ENCODE data around the gene MATK.
"Not testable (repeated sequence)": the region's sequence is repeated elsewhere in the genome, so short reads cannot be mapped to it uniquely, and the experiment has no call there.

MATK gene

GRCh38 chr19:3770136-3770999, 15.8 kb downstream of the MATK start:
- DNase-seq (ENCODE audit: low spot score): peak; percentile 67

- DNase-seq (ENCODE audit: low spot score): no peak
Observed at GRCh38 chr19:3769494-3769893, 16.7 kb downstream of the MATK start.

- no peak for DNase-seq (ENCODE audit: low spot score)
Observed at GRCh38 chr19:3768748-3769099, 17.5 kb downstream of the MATK start.

GRCh38 chr19:3768015-3768747, 18.0 kb downstream of the MATK start:
- no peak for DNase-seq (ENCODE audit: low spot score)

- no peak for DNase-seq (ENCODE audit: low spot score)
Observed at GRCh38 chr19:3767050-3767449, 19.1 kb downstream of the MATK start.

- no peak for DNase-seq (ENCODE audit: low spot score)
Observed at GRCh38 chr19:3766520-3766919, 19.7 kb downstream of the MATK start.

GRCh38 chr19:3765757-3766156, 20.4 kb downstream of the MATK start:
- DNase-seq (ENCODE audit: low spot score): not testable (repeated sequence)

- no peak for DNase-seq (ENCODE audit: low spot score)
Observed at GRCh38 chr19:3765121-3765520, 21.1 kb downstream of the MATK start.

- peak; percentile 98 for DNase-seq (ENCODE audit: low spot score)
Observed at GRCh38 chr19:3762501-3763459, 23.4 kb downstream of the MATK start, which contains the start of gene MRPL54. Gene MRPL54 (plus strand): TSS chr19:3762682. CDS start chr19:3762701, 19 bp downstream.

- no peak for DNase-seq (ENCODE audit: low spot score)
Observed at GRCh38 chr19:3762130-3762473, 24.1 kb downstream of the MATK start.

GRCh38 chr19:3761382-3762129, 24.6 kb downstream of the MATK start, which contains the start of gene APBA3:
Gene APBA3 (minus strand): TSS chr19:3761692. CDS start chr19:3760264, 1,428 bp downstream.
- peak; percentile 95 for DNase-seq (ENCODE audit: low spot score)

- no peak for DNase-seq (ENCODE audit: low spot score)
Observed at GRCh38 chr19:3760871-3761361, 25.3 kb downstream of the MATK start.

GRCh38 chr19:3759482-3760254, 26.5 kb downstream of the MATK start:
- no peak for DNase-seq (ENCODE audit: low spot score)

- DNase-seq (ENCODE audit: low spot score): not testable (repeated sequence)
Observed at GRCh38 chr19:3758297-3758696, 27.9 kb downstream of the MATK start.

- DNase-seq (ENCODE audit: low spot score): not testable (repeated sequence)
Observed at GRCh38 chr19:3757705-3758104, 28.5 kb downstream of the MATK start.

GRCh38 chr19:3753631-3754410, 32.4 kb downstream of the MATK start:
- no peak for DNase-seq (ENCODE audit: low spot score)

- no peak for DNase-seq (ENCODE audit: low spot score)
Observed at GRCh38 chr19:3752492-3752891, 33.7 kb downstream of the MATK start.

- no peak for DNase-seq (ENCODE audit: low spot score)
Observed at GRCh38 chr19:3751236-3751635, 34.9 kb downstream of the MATK start.

GRCh38 chr19:3750211-3750610, 36.0 kb downstream of the MATK start:
- no peak for DNase-seq (ENCODE audit: low spot score)

GRCh38 chr19:3748965-3749364, 37.2 kb downstream of the MATK start:
- DNase-seq (ENCODE audit: low spot score): no peak
